Measurements from ENCODE around the gene RNF128.
"Not testable (repeated sequence)": the region's sequence is repeated elsewhere in the genome, so short reads cannot be mapped to it uniquely, and the experiment has no call there.

The RNF128 gene

DNA sequence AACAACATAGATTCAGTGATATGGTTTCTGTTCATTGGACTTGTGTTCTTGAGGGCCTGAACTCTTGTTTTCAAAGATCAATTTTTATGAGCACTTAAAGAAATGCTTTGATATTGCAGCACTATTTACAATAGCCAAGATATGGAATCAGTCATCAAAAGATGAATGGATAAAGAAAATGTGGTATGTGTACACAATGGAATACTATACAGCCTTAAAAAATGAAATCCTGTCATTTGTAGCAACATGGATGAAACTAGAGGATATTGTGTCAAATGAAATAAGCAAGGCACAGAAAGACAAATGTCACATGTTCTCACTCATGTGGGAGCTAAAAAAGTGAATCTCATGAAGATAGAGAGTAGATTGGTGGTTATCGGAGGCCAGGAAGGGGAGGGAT is 21.9 kb downstream of the RNF128 start:
- DNase-seq (ENCODE audit: low spot score) = no peak

DNA sequence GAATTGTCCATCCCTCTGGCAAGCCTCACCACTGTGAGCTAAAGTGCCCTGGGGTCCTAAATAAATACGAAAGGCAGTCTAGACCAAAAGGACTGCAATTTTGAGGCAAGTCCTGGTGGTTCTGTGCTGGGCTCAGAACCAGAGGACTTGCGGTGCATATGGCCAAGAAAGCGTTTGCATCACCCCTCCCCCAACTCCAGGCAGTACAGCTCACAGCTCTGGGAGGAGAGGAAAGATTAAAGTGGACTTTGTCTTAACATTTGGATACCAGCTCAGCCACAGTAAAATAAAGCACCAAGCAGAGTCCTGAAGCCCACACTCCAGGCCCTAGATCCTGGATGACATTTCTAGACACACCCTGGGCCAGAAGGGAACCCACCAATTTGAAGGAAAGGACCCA is 24.9 kb downstream of the RNF128 start:
- DNase-seq (ENCODE audit: low spot score) = no peak

DNA sequence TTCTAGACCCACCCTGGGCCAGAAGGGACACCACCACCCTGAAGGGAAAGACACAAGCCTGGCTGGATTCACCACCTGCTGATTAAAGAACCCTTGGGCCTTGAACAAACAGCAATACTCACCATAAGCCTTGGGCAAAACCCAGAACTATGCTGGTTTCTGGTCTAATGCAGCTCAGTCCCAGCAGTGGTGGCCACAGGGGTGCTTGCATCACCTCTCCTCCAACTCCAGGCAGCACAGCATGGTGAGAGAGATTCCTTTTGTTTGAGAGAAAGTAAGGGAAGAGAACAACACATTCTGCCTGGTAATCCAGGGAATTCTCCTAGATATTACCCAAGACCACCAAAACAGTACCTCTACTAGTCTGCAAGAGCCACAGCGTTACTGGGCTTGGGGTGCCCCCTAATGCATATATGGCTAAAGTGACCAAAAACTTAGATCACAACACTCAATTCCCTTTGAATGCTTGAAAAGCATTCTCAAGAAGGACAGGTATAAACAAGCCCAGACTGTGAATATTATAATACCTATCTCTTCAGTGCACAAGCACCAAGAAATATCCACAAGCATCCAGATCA is 25.7 kb downstream of the RNF128 start:
- DNase-seq (ENCODE audit: low spot score) = no peak

DNA sequence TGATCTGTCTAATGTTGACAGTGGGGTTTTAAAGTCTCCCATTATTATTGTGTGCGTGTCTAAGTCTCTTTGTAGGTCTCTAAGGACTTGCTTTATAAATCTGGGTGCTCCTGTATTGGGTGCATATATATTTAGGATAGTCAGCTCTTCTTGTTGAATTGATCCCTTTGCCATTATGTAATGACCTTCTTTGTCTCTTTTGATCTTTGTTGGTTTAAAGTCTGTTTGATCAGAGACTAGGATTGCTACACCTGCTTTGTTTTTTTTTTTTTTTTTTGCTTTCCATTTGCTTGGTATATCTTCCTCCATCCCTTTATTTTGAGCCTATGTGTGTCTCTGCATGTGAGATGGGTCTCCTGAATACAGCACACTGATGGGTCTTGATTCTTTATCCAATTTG is 42.8 kb downstream of the RNF128 start:
- not testable (repeated sequence) for DNase-seq (ENCODE audit: low spot score)

DNA sequence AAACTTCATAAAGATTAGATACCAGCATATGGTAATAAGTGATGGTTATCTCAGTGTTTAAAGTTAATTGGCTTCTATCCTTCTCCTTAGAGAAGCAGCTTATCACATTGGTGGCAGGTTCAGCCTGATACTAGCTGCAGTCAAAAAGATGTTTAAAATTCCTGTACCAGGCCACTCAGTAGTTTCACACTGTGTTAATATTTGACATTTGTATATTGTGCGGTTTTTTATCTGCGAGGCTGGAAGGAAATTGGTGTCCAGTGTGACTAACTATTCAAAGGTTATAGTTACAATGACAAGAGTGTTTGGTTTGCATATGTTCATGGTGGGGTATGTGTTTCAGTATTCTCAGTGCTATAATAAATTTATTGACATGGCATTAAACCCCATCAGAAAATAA is 48.5 kb downstream of the RNF128 start:
- DNase-seq (ENCODE audit: low spot score) = no peak

DNA sequence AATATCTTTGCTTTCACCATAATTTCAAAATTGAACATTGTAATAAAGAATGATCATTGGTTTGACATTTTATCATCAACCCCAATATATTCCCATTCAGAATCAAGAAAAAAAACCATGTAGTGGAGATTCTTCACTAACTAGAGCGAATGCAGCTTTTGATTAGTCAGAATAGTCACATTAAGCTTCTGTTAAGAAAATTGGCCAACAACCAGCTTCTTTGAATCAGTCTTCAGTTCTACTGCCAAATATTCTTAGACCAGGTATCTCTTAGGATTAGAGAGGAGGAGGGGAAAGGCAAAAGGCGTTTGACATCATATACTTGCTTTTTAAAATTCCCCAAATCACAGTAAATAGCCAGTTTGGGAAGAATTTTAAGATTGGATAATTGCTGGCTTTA is 53.8 kb downstream of the RNF128 start:
- no peak for DNase-seq (ENCODE audit: low spot score)

DNA sequence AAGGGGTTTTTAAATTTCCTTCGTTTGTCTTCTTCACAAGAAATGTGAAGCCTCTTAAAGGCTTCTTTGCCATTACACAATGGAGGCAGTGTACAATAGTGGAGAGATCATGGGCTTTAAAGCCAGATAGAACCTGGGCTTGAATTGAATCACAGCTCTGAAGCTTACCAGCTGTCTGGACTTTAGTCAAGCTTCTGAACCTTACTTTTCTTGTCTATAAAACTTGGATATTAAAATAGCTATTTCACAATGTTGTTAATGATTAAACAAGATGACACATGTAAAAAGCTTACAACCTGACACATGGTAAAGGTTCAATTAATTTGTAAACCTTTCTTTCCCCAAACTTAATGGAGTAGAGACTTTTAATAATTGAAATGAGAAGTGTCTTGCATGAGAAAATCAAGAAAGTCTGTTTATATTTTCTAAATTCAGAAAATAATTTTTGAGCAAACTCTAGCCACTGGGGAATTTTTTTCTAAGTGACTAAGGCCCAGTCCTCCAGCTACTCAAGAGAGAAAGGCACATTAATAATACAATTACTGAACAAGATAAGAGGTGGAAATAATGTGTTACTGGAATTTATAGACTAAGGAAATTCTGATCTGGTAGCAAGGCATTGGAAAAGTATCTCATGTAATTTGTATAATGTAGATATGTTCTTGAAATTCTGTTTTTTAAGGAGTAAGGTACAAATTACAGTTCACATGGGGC is 54.3 kb downstream of the RNF128 start:
- no peak for DNase-seq (ENCODE audit: low spot score)

DNA sequence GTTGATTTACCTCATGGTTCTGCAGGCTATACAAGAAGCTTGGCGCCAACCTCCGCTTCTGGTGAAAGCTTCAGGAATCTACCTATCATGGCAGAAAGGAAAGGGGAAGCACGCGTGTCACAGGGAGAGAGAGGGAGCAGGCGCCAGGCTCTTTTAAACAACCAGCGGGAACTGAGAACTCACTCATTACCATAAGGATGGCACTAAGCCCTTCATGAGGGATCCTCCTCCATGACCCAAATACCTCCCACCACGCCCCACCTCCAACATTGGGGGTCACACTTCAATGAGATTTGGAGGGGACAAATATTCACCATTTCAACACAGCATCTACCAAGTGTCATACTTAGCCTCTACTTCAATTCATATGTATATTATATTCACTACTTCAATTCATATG is 57.2 kb downstream of the RNF128 start:
- DNase-seq (ENCODE audit: low spot score) = no peak

DNA sequence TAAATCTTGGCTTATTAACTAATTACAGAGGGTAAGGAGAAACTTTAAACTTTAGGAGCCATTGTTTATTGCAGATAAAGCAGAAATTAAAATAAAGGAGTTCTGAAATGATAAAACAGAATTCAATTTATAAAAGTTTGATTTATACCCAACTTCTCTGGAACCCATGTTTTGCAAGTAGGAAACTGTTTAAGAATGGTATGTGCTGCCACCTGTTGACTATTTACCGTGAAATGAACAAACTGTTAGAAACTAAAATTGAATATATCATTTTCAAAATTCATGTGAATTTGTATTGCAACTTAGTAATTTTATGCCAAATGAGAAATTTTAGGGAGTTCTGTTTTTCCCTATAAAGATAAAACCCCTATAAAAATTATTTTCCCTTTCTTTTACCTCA is 65.0 kb downstream of the RNF128 start:
- no peak for DNase-seq (ENCODE audit: low spot score)

DNA sequence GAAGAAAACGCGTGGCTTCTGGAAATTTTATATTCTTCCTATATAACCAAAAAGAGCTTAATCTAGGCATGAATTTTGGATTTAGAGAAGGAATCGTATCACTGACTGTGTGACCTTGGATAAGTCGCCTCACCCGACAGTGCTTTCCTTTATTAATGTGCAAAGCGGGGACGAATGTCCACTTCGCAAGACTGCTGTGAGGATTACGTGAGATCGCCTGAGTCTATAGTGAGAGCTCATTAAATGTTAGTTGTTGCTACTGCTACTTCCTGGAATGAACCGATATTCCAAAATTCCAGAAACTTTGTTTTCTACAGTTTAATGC is 75.5 kb downstream of the RNF128 start:
- no peak for DNase-seq (ENCODE audit: low spot score)

DNA sequence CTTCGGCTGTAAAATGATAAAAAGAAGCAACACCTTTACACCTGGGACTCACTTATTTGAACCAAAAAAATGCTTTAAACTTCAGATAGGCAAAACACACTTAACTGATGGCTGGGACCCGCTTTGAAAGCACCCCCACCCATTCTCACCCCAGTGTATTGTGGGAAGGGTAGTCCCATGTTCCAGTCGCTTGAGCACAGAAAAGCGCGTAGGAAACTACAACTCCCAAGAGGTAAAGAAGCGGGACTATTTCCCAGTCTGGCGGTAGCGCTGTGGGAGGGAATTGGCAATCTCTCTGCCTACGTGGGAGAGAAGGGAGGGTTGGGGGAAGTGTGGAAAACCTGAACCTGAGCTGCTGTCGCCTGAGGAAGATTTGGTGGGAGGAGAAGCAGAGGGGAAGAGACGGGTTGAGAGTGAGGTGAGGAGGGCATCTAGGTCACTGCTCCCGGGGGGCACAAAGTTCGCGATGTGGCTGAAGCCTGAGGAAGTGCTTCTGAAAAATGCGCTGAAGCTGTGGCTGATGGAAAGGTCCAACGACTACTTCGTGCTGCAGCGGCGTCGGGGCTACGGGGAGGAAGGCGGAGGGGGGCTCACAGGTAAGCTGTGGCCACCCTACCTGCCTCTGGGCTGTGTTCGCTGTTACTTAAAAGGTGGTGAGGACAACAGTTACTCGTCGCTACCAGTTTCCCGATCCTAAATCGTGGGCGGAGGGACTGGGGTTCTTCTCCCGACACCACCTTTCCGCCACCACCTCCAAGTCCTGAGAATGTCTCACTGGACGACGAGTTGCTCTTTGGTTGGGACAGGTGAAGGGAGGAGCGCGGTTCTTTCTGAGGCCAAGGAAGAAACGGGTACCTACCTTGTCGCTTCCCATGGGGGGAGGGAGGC is 76.1 kb downstream of the RNF128 start, which contains the start of gene TBC1D8B:
Gene TBC1D8B (plus strand): TSS at position 286 of the 888 bp plus-strand sequence. CDS start 181 bp downstream, at position 467.
- DNase-seq (ENCODE audit: low spot score) = peak; percentile 94

DNA sequence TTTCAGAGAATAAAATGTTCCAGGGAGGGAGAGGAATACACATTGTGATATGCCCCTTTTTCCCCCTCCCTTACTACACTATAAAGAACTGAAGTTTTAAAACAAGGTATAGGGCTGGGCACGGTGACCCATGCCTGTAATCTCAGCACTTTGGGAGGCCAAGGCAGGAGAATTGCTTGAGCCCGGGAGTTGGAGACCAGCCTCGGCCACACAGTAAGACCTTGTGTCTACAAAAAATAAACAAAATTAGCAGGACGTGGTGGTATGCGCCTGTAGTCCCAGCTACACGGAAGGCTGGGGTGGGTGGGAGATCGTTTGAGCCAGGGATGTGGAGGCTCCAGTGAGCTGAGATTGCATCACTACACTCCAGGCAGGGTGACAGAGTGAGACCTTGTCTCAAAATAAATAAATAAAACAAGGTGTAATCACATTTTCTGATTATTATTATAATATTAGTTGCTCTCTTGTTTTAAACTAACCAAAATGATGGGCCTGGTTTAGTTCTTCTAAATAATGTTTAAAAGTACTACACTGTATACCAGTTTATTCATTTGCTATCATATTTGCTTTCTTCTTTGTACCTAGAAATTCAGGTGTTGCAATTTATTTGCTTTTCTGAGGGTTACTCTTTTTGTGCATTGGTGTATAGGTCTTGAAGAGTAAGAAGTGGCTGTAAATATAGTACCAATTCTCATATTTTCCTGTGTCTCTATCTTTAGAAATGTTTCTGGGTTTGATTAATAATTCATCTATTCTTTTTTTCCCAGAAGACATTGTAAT is 84.8 kb downstream of the RNF128 start:
- DNase-seq (ENCODE audit: low spot score) = no peak

DNA sequence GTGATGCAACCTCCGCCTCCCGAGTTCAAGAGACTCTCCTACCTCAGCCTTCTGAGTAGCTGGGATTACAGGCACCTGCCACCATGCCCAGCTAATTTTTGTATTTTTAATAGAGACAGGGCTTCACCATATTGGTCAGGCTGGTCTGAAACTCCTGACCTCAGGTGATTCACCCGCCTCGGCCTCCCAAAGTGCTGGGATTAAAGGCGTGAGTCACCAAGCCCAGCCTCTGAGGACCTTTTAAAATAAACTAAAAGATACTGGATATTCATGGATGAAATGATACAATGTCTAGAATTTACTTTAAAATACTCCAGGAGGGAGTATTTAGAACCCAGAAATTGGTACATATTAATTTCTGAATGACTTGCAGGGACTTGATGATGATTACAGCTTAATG is 86.4 kb downstream of the RNF128 start:
- DNase-seq (ENCODE audit: low spot score) = not testable (repeated sequence)

DNA sequence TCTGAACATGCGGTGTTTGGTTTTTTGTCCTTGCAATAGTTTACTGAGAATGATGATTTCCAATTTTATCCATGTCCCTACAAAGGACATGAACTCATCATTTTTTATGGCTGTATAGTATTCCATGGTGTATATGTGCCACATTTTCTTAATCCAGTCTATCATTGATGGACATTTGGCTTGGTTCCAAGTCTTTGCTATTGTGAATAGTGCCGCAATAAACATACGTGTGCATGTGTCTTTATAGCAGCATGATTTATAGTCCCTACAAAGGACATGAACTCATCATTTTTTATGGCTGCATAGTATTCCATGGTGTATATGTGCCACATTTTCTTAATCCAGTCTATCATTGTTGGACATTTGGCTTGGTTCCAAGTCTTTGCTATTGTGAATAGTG is 87.6 kb downstream of the RNF128 start:
- not testable (repeated sequence) for DNase-seq (ENCODE audit: low spot score)

Data from pons (tissue), 1 donor.